IMR-90 (cell line): ENCODE measurements around the gene KCTD8. TPM values are rescaled to one million over a fixed set of nuclear protein-coding genes. Genes with fewer than 3 reads are reported as not detected.

Experiments
- ATAC-seq: fragments of 200-7000 bp; cut with Tn5 transposase; 2 replicates; pipeline ENCODE4 v1.9.1; 2020; ENCODE audit warnings: low read depth, mild to moderate bottlenecking, moderate library complexity
- BruUV-seq: library from RNA; stranded (reverse); fragments of 400-500 nt; replicated peaks from 2 replicates; lab custom pipeline; 2021; lab: Mats Ljungman, UMichigan
- CTCF ChIA-PET: fragments of 300-600 bp; formaldehyde crosslinking; extraction: SDS; loops from one replicate; lab custom pipeline; 2021; ENCODE audit warnings: antibody characterized with exemption; lab: Yijun Ruan, JAX
- POLR2A ChIA-PET: fragments of 300-600 bp; sonication (Branson Sonifier 250); formaldehyde crosslinking; loops from one replicate; lab custom pipeline; 2022; ENCODE audit warnings: antibody characterized with exemption; ENCODE audit not compliant: unreplicated experiment; lab: Charles Lee
- DNase-seq: peaks from one replicate; pipeline ENCODE4 v3.0.0; 2013
- H2AFZ ChIP-seq: replicated peaks from 2 replicates; pipeline ENCODE3; 2013; ENCODE audit warnings: low read length, mild to moderate bottlenecking; ENCODE audit not compliant: poor library complexity
- H2AK5ac ChIP-seq: 2 replicates; pipeline ENCODE4 v1.6.1; 2013; ENCODE audit warnings: low read depth, low read length, inconsistent platforms
- H2AK9ac ChIP-seq: replicated peaks from 2 replicates; pipeline ENCODE3; 2013; ENCODE audit warnings: mild to moderate bottlenecking, low read depth, low read length, moderate library complexity; ENCODE audit not compliant: poor library complexity
- H2BK120ac ChIP-seq: 2 replicates; pipeline ENCODE4 v1.6.1; 2013; ENCODE audit warnings: low read depth, low read length, inconsistent platforms
- H2BK15ac ChIP-seq: 3 replicates; pipeline ENCODE4 v1.6.1; 2013; ENCODE audit warnings: low read depth, low read length, inconsistent platforms
- H2BK20ac ChIP-seq: 2 replicates; pipeline ENCODE4 v1.6.1; 2013; ENCODE audit warnings: low read depth, mild to moderate bottlenecking, inconsistent platforms, low read length, moderate library complexity
- H2BK5ac ChIP-seq: 2 replicates; pipeline ENCODE4 v1.6.1; 2013; ENCODE audit warnings: mild to moderate bottlenecking, low read depth, low read length, inconsistent platforms; ENCODE audit not compliant: poor library complexity, severe bottlenecking
- H3K14ac ChIP-seq: replicated peaks from 2 replicates; pipeline ENCODE4 v1.6.1; 2013; ENCODE audit warnings: low read depth, low read length, inconsistent platforms
- H3K18ac ChIP-seq: 2 replicates; pipeline ENCODE4 v1.6.1; 2013; ENCODE audit warnings: low read depth, low read length, control low read depth
- H3K23ac ChIP-seq: 2 replicates; pipeline ENCODE4 v1.6.1; 2013; ENCODE audit warnings: low read depth, low read length, inconsistent platforms
- H3K27ac ChIP-seq: 2 replicates; pipeline ENCODE4 v1.5.1; 2013; ENCODE audit warnings: mild to moderate bottlenecking, control low read depth, low read length; ENCODE audit not compliant: insufficient read depth
- H3K27me3 ChIP-seq: 2 replicates; pipeline ENCODE4 v1.6.1; 2013; ENCODE audit warnings: low read length; ENCODE audit not compliant: control insufficient read depth, insufficient read depth
- H3K36me3 ChIP-seq: 2 replicates; pipeline ENCODE4 v1.6.1; 2013; ENCODE audit warnings: low read length, mixed read lengths; ENCODE audit not compliant: control insufficient read depth, insufficient read depth
- H3K4ac ChIP-seq: 2 replicates; pipeline ENCODE4 v1.6.1; 2013; ENCODE audit warnings: low read depth, low read length, inconsistent platforms
- H3K4me1 ChIP-seq: 2 replicates; pipeline ENCODE4 v1.6.1; 2013; ENCODE audit warnings: low read length, mixed read lengths; ENCODE audit not compliant: control insufficient read depth, insufficient read depth
- H3K4me2 ChIP-seq: 2 replicates; pipeline ENCODE4 v1.6.1; 2013; ENCODE audit warnings: low read depth, mild to moderate bottlenecking, control low read depth, low read length, moderate library complexity
- H3K4me3 ChIP-seq: 2 replicates; pipeline ENCODE4 v1.5.1; 2013; ENCODE audit warnings: low read depth, mild to moderate bottlenecking, control low read depth, low read length, moderate library complexity; ENCODE audit not compliant: insufficient read depth
- H3K56ac ChIP-seq: 2 replicates; pipeline ENCODE4 v1.6.1; 2013; ENCODE audit warnings: low read length, inconsistent platforms; ENCODE audit not compliant: insufficient read depth; ENCODE audit errors: extremely low read depth
- H3K79me1 ChIP-seq, 2 experiments: 2 replicates each; pipeline ENCODE4 v1.6.1; 2013; ENCODE audit warnings: low read length in 2 of 2, inconsistent platforms in 1 of 2, low read depth in 1 of 2
- H3K9ac ChIP-seq: 2 replicates; pipeline ENCODE4 v1.6.1; 2013; ENCODE audit warnings: low read depth, low read length, control low read depth
- H3K9me1 ChIP-seq: 2 replicates; pipeline ENCODE4 v1.6.1; 2013; ENCODE audit warnings: low read length, inconsistent platforms; ENCODE audit not compliant: insufficient read depth
- H3K9me3 ChIP-seq: 2 replicates; pipeline ENCODE4 v1.6.1; 2013; ENCODE audit warnings: low read length; ENCODE audit not compliant: control insufficient read depth, insufficient read depth
- H4K20me1 ChIP-seq: 2 replicates; pipeline ENCODE4 v1.6.1; 2013; ENCODE audit warnings: low read length, inconsistent platforms; ENCODE audit not compliant: insufficient read depth
- H4K5ac ChIP-seq: 2 replicates; pipeline ENCODE4 v1.6.1; 2013; ENCODE audit warnings: mild to moderate bottlenecking, low read depth, low read length, control low read depth
- H4K8ac ChIP-seq, 2 experiments: 2 replicates each; pipeline ENCODE4 v1.6.1; 2013; ENCODE audit warnings: low read depth in 2 of 2, low read length in 2 of 2, control low read depth in 1 of 2, inconsistent platforms in 1 of 2
- H4K91ac ChIP-seq: 2 replicates; pipeline ENCODE4 v1.6.1; 2013; ENCODE audit warnings: low read depth, low read length, inconsistent platforms; ENCODE audit not compliant: insufficient read depth
- BHLHE40 ChIP-seq: fragments of 150-350 bp; IDR thresholded peaks from 2 replicates; pipeline ENCODE4 v1.6.1; 2016; ENCODE audit warnings: mild to moderate bottlenecking, low read depth, low read length
- CHD1 ChIP-seq: IDR thresholded peaks from 2 replicates; pipeline ENCODE4 v1.6.1; 2012; ENCODE audit warnings: low read depth, low read length, improper control_type of control experiment
- ELK1 ChIP-seq: fragments of 150-350 bp; IDR thresholded peaks from 2 replicates; pipeline ENCODE4 v1.6.1; 2016; ENCODE audit warnings: low read depth, mild to moderate bottlenecking, low read length, moderate library complexity, borderline replicate concordance
- FOS ChIP-seq: fragments of 150-350 bp; IDR thresholded peaks from 2 replicates; pipeline ENCODE4 v1.6.1; 2016; ENCODE audit warnings: low read depth, low read length
- MAFK ChIP-seq: IDR thresholded peaks from 2 replicates; pipeline ENCODE4 v1.6.1; 2012; ENCODE audit warnings: low read depth, low read length, improper control_type of control experiment
- MAZ ChIP-seq: IDR thresholded peaks from 2 replicates; pipeline ENCODE4 v1.6.1; 2012; ENCODE audit warnings: low read depth, mild to moderate bottlenecking, low read length, improper control_type of control experiment, moderate library complexity, borderline replicate concordance
- MXI1 ChIP-seq: IDR thresholded peaks from 2 replicates; pipeline ENCODE4 v1.6.1; 2012; ENCODE audit warnings: low read depth, mild to moderate bottlenecking, low read length, moderate library complexity, borderline replicate concordance
- RCOR1 ChIP-seq: IDR thresholded peaks from 2 replicates; pipeline ENCODE4 v1.6.1; 2012; ENCODE audit warnings: mild to moderate bottlenecking, low read length, improper control_type of control experiment; ENCODE audit not compliant: insufficient replicate concordance
- RFX5 ChIP-seq: IDR thresholded peaks from 2 replicates; pipeline ENCODE4 v1.8.0; 2012; ENCODE audit warnings: low read depth, mild to moderate bottlenecking, low read length, moderate library complexity
- WGBS, 2 experiments: methylation state at CpG; one replicate each; pipeline versions ENCODE4 v1.1.5 to v1.1.7; 2013; ENCODE audit warnings: missing lambda C conversion rate in 2 of 2; ENCODE audit not compliant: insufficient read length in 1 of 2; ENCODE audit errors: extremely low coverage in 2 of 2; 5-methylcytosine and 5-hydroxymethylcytosine counted together
- dilution Hi-C: fragments of 300-500 bp; cut with HindIII; formaldehyde crosslinking; loops from one replicate; pipeline ENCODE4 v1.14.3; 2018; ENCODE audit warnings: low sequenced_read_pairs; ENCODE audit not compliant: unreplicated experiment
- in situ Hi-C: fragments of 300-500 bp; cut with MboI; formaldehyde crosslinking; loops from 3 replicates; pipeline ENCODE4 v1.14.3; 2019; ENCODE audit warnings: low sequenced_read_pairs, inconsistent platforms, mixed read lengths
- intact Hi-C: fragments of 100-400 bp; cut with micrococcal nuclease; formaldehyde crosslinking; loops from 2 replicates; pipeline ENCODE4 v1.10.0; 2022
- polyA plus RNA-seq, 3 experiments: library from polyadenylated mRNA; depleted of rRNA; stranded (reverse); fragments of >200 nt; gene quantifications; 2 replicates each; pipeline ENCODE4 v1.2.3, GENCODE V29; 2012; ENCODE audit warnings: low replicate concordance in 1 of 3
- total RNA-seq: library from RNA; depleted of rRNA; stranded (reverse); fragments of >200 nt; gene quantifications from 2 replicates; pipeline ENCODE4 v1.2.3, GENCODE V29; 2012
- TF ChIP-seq, protein P1 (sequence below): conservative IDR thresholded peaks from 2 replicates; pipeline ENCODE4 v1.5.1; 2012; ENCODE audit warnings: mild to moderate bottlenecking, low read depth, low read length, improper control_type of control experiment
- TF ChIP-seq, protein P2 (sequence below): fragments of 150-350 bp; IDR thresholded peaks from 2 replicates; pipeline ENCODE4 v1.6.1; 2017; ENCODE audit warnings: mild to moderate bottlenecking, antibody characterized with exemption, low read length, low read depth

KCTD8 gene
- total and polyA plus RNA-seq, 2 of the 4 experiments (the other 2 are of a cell fraction): 0.03 TPM; not detected in 1

DNA sequence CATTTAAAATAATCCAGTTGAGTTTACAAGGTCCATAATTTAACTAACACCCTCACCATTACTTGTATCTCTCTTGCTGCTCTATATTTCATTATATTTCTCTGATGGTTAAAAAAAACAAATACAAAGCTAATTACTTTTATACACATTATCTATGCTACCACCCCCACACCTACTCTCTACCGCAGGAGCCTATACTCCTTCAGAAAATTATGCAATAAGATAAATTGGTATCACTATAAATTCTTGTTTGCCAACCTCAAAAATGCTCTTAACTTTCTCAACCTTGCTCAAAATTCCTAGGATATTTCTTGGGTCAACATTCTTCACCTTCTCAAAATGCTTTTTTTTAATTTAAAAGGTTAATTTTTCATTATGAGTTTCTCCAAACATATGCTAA lies 282.7 kb downstream of the KCTD8 start:
- no peak overlapping the region for H2BK20ac ChIP-seq
- TF ChIP-seq MAZ (no peak), CHD1 (no peak), FOS (no peak), MAFK (no peak), MXI1 (no peak), RCOR1 (no peak), RFX5 (no peak), BHLHE40 (no peak), ELK1 (no peak)
- TF ChIP-seq, protein P1, sequence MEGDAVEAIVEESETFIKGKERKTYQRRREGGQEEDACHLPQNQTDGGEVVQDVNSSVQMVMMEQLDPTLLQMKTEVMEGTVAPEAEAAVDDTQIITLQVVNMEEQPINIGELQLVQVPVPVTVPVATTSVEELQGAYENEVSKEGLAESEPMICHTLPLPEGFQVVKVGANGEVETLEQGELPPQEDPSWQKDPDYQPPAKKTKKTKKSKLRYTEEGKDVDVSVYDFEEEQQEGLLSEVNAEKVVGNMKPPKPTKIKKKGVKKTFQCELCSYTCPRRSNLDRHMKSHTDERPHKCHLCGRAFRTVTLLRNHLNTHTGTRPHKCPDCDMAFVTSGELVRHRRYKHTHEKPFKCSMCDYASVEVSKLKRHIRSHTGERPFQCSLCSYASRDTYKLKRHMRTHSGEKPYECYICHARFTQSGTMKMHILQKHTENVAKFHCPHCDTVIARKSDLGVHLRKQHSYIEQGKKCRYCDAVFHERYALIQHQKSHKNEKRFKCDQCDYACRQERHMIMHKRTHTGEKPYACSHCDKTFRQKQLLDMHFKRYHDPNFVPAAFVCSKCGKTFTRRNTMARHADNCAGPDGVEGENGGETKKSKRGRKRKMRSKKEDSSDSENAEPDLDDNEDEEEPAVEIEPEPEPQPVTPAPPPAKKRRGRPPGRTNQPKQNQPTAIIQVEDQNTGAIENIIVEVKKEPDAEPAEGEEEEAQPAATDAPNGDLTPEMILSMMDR: no peak
- TF ChIP-seq, protein P2, sequence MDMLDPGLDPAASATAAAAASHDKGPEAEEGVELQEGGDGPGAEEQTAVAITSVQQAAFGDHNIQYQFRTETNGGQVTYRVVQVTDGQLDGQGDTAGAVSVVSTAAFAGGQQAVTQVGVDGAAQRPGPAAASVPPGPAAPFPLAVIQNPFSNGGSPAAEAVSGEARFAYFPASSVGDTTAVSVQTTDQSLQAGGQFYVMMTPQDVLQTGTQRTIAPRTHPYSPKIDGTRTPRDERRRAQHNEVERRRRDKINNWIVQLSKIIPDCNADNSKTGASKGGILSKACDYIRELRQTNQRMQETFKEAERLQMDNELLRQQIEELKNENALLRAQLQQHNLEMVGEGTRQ: no peak
- CTCF ChIA-PET: no interaction called here
- no peaks in the 10 kb centered on the region for H4K20me1 ChIP-seq
- H3K9me1 ChIP-seq: no peaks in the 10 kb centered on the region
- no peaks in the 10 kb centered on the region for H3K36me3 ChIP-seq
- H2BK120ac ChIP-seq: no peak overlapping the region
- H3K9ac ChIP-seq: no peak overlapping the region
- H2BK15ac ChIP-seq: no peak overlapping the region
- H3K79me1 ChIP-seq: no peaks in the 10 kb centered on the region
- no peak overlapping the region for H4K5ac ChIP-seq
- no peak overlapping the region for H2BK5ac ChIP-seq
- H3K27ac ChIP-seq: no peak overlapping the region
- H2AFZ ChIP-seq: no peak overlapping the region
- peaks cover 2% of the 10 kb centered on the region; the same call in 1 of the 2 replicates for H3K9me3 ChIP-seq
- no peak overlapping the region for H3K14ac ChIP-seq
- ATAC-seq: no peak
- no peak overlapping the region for H3K4me2 ChIP-seq
- H3K56ac ChIP-seq: no peak overlapping the region
- no peak overlapping the region for H3K4ac ChIP-seq
- H3K23ac ChIP-seq: no peak overlapping the region
- no peak overlapping the region for H3K4me3 ChIP-seq
- BruUV-seq: no TSS peak
- no peak overlapping the region for H4K91ac ChIP-seq
- H2AK9ac ChIP-seq: no peak overlapping the region
- H3K18ac ChIP-seq: no peak overlapping the region
- no CpG with 5 or more reads among the region's 1 CpG for WGBS, 2 experiments
- H4K8ac ChIP-seq: no peak overlapping the region
- DNase-seq: no peak
- no peak overlapping the region for H2AK5ac ChIP-seq
- POLR2A ChIA-PET: no interaction called here
- intact Hi-C loops: no loop called here
- H3K4me1 ChIP-seq: no peaks in the 10 kb centered on the region
- dilution Hi-C loops: no loop called here
- in situ Hi-C loops: no loop called here
- H3K27me3 ChIP-seq: no peaks in the 10 kb centered on the region
